ENCODE data around the gene ZNF662. TPM values are rescaled to one million over a fixed set of nuclear protein-coding genes. Genes with fewer than 3 reads are reported as not detected.
A peak's percentile ranks its signal among the peaks of the same experiment; 100 is the strongest.

Gene ZNF662
- total RNA-seq, 1 experiment from 2014 or later: 0.06 TPM

GRCh38 chr3:42936157-42936981 is 30.4 kb downstream of the ZNF662 start:
- DNase-seq (ENCODE audit: low spot score): no peak

DNA sequence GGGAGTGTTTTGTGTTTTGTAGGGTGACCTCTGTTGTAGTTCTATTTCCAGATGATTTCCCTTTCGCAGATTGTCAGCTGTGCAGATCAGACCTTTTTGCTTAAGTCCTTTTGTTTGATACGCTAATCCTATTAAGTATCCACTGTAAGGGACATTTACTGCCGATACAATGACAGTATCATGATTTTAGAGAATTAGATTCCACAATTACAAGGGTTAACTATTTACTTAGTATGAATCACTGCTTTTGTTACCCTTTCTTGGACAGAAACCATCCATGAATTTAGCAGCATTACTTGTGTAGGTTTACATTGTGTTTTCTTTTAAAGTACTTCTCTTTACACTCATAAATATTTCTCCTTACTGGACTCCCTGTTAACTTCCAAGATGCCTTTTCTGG is 31.4 kb downstream of the ZNF662 start:
- DNase-seq (ENCODE audit: low spot score): no peak

DNA sequence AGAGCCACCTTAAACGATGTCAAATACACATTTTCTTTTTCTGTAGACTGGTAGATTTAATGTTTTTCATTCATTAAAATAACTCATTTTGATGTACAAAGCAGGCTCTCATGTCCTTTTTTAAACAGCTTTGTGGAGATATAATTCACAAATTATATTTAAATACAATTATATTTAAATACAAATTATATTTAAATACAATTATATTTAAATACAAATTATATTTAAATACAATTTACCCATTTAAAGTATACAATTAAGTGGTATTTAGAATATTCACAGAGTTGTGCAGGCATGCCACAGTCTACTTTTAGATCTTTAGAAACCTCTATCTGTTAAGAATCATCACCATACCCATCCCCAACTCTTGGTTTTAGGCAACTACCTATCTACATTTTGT is 36.8 kb downstream of the ZNF662 start:
- DNase-seq (ENCODE audit: low spot score): no peak

DNA sequence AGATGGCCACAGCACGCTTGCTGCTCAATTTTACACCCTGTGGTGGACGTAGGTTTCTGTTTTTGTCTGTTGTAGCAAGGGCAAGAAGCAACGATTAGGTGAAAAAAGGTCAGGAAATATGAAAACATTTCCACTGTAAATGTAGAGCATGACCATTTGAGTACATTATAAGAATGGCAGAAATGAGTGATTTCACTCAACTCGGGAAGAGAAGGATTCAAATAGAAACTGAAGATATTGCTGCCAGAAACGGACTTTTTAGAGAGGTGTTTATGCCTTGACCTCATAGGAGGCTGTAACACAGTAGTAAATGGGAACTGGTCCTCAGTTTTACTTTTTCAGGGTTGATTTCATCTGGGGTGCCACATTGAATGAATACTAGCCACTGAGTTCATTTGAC is 40.1 kb downstream of the ZNF662 start:
- DNase-seq (ENCODE audit: low spot score): no peak

DNA sequence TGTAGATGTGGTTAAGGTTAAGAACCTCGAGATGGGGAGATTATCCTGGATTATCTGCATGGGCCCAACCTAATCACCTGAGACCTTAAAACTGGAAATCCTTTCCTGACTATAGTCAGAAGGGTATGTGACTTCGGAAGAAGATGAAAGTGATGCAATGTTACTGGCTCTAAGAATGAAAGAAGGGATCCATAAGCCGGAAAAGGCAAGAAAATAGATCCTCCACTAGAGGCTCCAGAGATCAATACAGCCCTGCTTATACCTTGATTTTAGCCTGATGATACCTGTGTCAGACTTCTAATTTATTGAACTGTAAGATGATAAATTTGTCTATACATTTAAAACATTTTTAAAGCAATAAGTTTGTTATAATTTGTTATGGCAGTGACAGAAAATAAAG is 51.6 kb downstream of the ZNF662 start:
- DNase-seq (ENCODE audit: low spot score): no peak

- no peak for DNase-seq (ENCODE audit: low spot score)
These were observed 54.3 kb downstream of the ZNF662 start for GRCh38 chr3:42960282-42960681.

DNA sequence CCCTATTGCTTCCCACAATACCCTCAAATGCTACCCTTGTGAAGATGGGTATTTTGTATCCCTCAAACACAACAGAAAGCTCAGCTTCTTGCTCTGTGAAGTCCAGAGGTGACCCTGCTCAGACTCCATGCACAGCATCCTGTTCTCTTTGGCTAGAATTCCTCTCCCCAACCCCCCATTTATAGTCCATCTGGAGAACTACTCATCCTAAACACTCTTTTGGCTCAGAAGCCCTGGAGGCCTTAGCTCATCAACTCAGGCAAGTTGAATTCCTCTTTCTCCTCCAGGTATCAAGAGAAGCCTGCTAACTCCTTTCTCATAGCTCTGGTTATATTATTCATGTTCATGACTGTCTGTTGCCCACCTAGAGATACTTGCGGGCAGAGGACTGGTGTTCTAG is 54.8 kb downstream of the ZNF662 start:
- no peak for DNase-seq (ENCODE audit: low spot score)

DNA sequence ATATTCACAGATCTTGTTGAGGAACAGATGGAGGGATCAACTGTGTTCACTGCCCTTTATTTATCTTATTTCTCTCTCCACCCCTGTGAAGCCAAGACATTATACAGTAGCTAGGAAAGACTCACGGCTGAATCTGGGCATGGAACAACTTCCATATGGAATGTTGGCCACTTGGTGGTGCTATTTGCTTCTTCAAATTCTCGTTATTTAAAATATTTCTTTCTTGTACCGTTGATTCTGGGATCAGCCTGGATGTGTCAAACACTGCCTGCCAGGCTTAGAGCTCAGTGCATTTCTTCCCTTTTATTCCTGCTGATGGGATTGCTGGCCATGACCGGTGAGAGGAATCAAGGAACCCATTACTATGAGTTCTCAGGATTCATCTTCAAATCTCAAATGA is 55.7 kb downstream of the ZNF662 start:
- DNase-seq (ENCODE audit: low spot score): peak; percentile 25

DNA sequence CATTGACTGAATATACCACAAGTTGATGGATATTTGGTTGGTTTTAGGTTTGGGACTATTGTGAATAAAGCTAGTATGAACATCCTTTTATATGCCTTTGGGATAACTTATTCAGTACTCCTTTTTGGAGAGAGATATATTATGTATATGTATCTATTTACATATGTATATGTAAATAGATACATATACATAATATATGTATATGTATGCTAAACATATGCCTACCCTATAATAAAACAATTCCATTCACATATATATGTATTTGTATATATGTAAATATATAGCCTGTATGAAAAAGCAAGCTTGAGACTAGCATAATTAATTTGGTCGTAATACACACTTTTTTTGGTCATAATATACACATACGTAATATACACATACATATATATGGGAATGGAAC is 57.3 kb downstream of the ZNF662 start:
- no peak for DNase-seq (ENCODE audit: low spot score)

DNA sequence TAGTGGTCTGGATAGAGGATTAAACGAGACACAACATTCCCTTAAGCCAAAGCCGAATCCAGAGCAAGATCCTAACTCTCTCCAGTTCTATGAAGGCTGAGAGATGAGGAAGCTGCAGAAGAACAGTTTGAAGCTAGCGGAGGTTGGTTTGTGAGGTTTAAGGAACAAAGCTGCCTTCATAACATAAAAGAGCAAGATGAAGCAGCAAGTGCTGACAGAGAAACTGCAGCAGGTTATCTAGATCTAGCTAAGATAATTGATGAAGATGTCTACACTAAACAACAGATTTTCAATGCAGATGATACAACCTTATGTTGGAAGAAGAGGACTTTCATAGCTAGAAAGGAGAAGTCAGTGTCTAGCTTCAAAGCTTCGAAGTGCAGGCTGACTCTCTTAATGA is 58.3 kb downstream of the ZNF662 start:
- DNase-seq (ENCODE audit: low spot score): no peak

Other genes starting within 250 kb of the ZNF662 start
- gene KLHL40, start 220.6 kb upstream of the ZNF662 start, total RNA-seq (2014; rRNA removed; shearing (Covaris generic)): not detected in 2 replicates
- gene HHATL, start 203.3 kb upstream of the ZNF662 start, total RNA-seq (2014; rRNA removed; shearing (Covaris generic)): not detected in 2 replicates
- gene CCDC13, start 132.9 kb upstream of the ZNF662 start, total RNA-seq (2014; rRNA removed; shearing (Covaris generic)): not detected in 2 replicates
- gene HIGD1A, start 101.7 kb upstream of the ZNF662 start, total RNA-seq (2014; rRNA removed; shearing (Covaris generic)): 134 and 182 TPM in 2 replicates
- gene ACKR2, start 96.7 kb upstream of the ZNF662 start, total RNA-seq (2014; rRNA removed; shearing (Covaris generic)): not detected in 2 replicates
- not detected in 2 replicates for gene CYP8B1, start 30.3 kb upstream of the ZNF662 start, total RNA-seq (2014; rRNA removed; shearing (Covaris generic))
- gene GASK1A, start 73.2 kb downstream of the ZNF662 start, total RNA-seq (2014; rRNA removed; shearing (Covaris generic)): 0.08 and 0.14 TPM in 2 replicates
- 13.5 and 18.5 TPM in 2 replicates for gene POMGNT2, start 199.9 kb downstream of the ZNF662 start, total RNA-seq (2014; rRNA removed; shearing (Covaris generic))